Mesenchymal stem cell (in vitro differentiated cells and primary cell): Measurements from ENCODE around the gene GPR6.

ENCODE experiments used
- DNase-seq: peaks from one replicate; pipeline ENCODE4 v3.0.0-alpha.2; 2013
- H2AFZ ChIP-seq: one replicate; pipeline ENCODE4 v1.6.1; 2013; ENCODE audit warnings: low read depth, mild to moderate bottlenecking, control low read depth, inconsistent platforms, low read length, moderate library complexity
- H2AK5ac ChIP-seq: 2 replicates; pipeline ENCODE4 v1.6.1; 2013; ENCODE audit warnings: low read length, moderate library complexity, mild to moderate bottlenecking, inconsistent platforms; ENCODE audit not compliant: severe bottlenecking
- H2BK120ac ChIP-seq: one replicate; pipeline ENCODE4 v1.6.1; 2013; ENCODE audit warnings: low read depth, mild to moderate bottlenecking, inconsistent platforms, low read length, moderate library complexity
- H2BK12ac ChIP-seq, 2 experiments: one replicate each; pipeline ENCODE4 v1.6.1; 2013; ENCODE audit warnings: inconsistent platforms in 2 of 2, low read length in 2 of 2, mild to moderate bottlenecking in 2 of 2, moderate library complexity in 2 of 2, control low read depth in 1 of 2
- H2BK15ac ChIP-seq: one replicate; pipeline ENCODE4 v1.6.1; 2013; ENCODE audit warnings: mild to moderate bottlenecking, low read depth, inconsistent platforms; ENCODE audit not compliant: poor library complexity, severe bottlenecking
- H2BK5ac ChIP-seq: 2 replicates; pipeline ENCODE4 v1.6.1; 2013; ENCODE audit warnings: low read depth, mild to moderate bottlenecking, low read length, control low read depth, inconsistent platforms; ENCODE audit not compliant: poor library complexity, severe bottlenecking
- H3K14ac ChIP-seq, 2 experiments: one replicate each; pipeline ENCODE4 v1.6.1; 2013; ENCODE audit warnings: inconsistent platforms in 2 of 2, low read length in 2 of 2, control low read depth in 1 of 2, mild to moderate bottlenecking in 1 of 2, moderate library complexity in 1 of 2
- H3K18ac ChIP-seq, 2 experiments: one replicate each; pipeline ENCODE4 v1.6.1; 2013; ENCODE audit warnings: inconsistent platforms in 2 of 2, low read length in 2 of 2, control low read depth in 1 of 2, low read depth in 1 of 2, mild to moderate bottlenecking in 1 of 2
- H3K23ac ChIP-seq, 2 experiments: one replicate each; pipeline ENCODE4 v1.6.1; 2013; ENCODE audit warnings: inconsistent platforms in 2 of 2, low read length in 2 of 2, mild to moderate bottlenecking in 2 of 2, moderate library complexity in 2 of 2, control low read depth in 1 of 2
- H3K27ac ChIP-seq: 2 replicates; pipeline ENCODE4 v1.5.1; 2013; ENCODE audit warnings: mild to moderate bottlenecking, moderate library complexity, low read length, control low read depth, inconsistent platforms; ENCODE audit not compliant: poor library complexity, severe bottlenecking
- H3K27me3 ChIP-seq, 2 experiments: 2 replicates each; pipeline versions ENCODE4 v1.6.1 to v1.7.0; 2013; ENCODE audit warnings: low read length in 2 of 2, mild to moderate bottlenecking in 2 of 2, moderate library complexity in 2 of 2, control low read depth in 1 of 2, inconsistent platforms in 1 of 2; ENCODE audit not compliant: control insufficient read depth in 1 of 2, insufficient read depth in 1 of 2
- H3K36me3 ChIP-seq, 2 experiments: 2 replicates each; pipeline versions ENCODE4 v1.6.1 to v1.7.0; 2013; ENCODE audit warnings: low read length in 2 of 2, control low read depth in 1 of 2, inconsistent platforms in 1 of 2, low read depth in 1 of 2, mild to moderate bottlenecking in 1 of 2; ENCODE audit not compliant: insufficient read depth in 2 of 2, control insufficient read depth in 1 of 2
- H3K4ac ChIP-seq, 2 experiments: one replicate each; pipeline ENCODE4 v1.6.1; 2013; ENCODE audit warnings: inconsistent platforms in 2 of 2, low read length in 2 of 2, mild to moderate bottlenecking in 2 of 2, moderate library complexity in 2 of 2, control low read depth in 1 of 2, low read depth in 1 of 2
- H3K4me1 ChIP-seq: 2 replicates; pipeline ENCODE4 v1.6.1; 2013; ENCODE audit warnings: low read depth, low read length, control low read depth; ENCODE audit not compliant: control insufficient read depth, insufficient read depth
- H3K4me2 ChIP-seq: 2 replicates; pipeline ENCODE4 v1.6.1; 2013; ENCODE audit warnings: low read length, mild to moderate bottlenecking, inconsistent platforms; ENCODE audit not compliant: poor library complexity, severe bottlenecking
- H3K4me3 ChIP-seq, 2 experiments: 2 replicates each; pipeline versions ENCODE4 v1.5.1 to v1.7.0; 2013; ENCODE audit warnings: low read length in 2 of 2, mild to moderate bottlenecking in 2 of 2, control low read depth in 1 of 2, low read depth in 1 of 2; ENCODE audit not compliant: insufficient read depth in 1 of 2
- H3K79me1 ChIP-seq: replicated peaks from 2 replicates; pipeline ENCODE4 v1.6.1; 2013; ENCODE audit warnings: mild to moderate bottlenecking, control low read depth, low read length, inconsistent platforms; ENCODE audit not compliant: poor library complexity, severe bottlenecking
- H3K9ac ChIP-seq: 2 replicates; pipeline ENCODE4 v1.7.0; 2013; ENCODE audit warnings: mild to moderate bottlenecking, low read length, moderate library complexity
- H3K9me3 ChIP-seq: 2 replicates; pipeline ENCODE4 v1.7.0; 2013; ENCODE audit warnings: mild to moderate bottlenecking, low read length; ENCODE audit not compliant: control insufficient read depth
- H4K8ac ChIP-seq: one replicate; pipeline ENCODE4 v1.6.1; 2013; ENCODE audit warnings: inconsistent platforms, mild to moderate bottlenecking, low read length, moderate library complexity
- H4K91ac ChIP-seq: one replicate; pipeline ENCODE4 v1.6.1; 2013; ENCODE audit warnings: mild to moderate bottlenecking, low read length, inconsistent platforms
- WGBS: methylation state at CpG from one replicate; pipeline ENCODE4 v1.1.7; 2013; ENCODE audit warnings: mixed read lengths; 5-methylcytosine and 5-hydroxymethylcytosine counted together

The GPR6 gene

GRCh38 chr6:109999740-110000139 lies 21.6 kb downstream of the GPR6 start:
- Histone ChIP-seq H3K9me3 (peaks cover 11% of the 10 kb centered on the region), H3K23ac (no peak overlapping the region)

DNA sequence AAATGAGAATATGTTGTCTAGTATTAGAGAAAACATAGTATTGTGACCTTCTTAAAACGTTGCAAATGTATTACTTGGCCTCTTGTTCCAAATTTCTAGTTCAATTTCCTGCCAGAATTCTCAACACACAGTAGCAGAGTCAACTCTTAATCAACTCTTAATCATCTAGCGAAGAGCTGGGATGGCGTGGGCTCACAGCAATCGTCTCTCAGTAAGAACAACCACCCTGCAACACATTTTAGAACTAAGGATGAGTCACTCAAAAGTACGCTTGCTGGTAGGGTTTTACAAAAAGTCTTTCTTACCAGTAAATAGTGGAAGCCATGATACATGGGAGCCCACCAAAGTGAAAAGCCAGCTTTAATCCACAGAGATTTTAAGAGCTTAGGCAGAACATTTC lies 24.6 kb downstream of the GPR6 start:
- Histone ChIP-seq H3K18ac (no peak overlapping the region), H3K14ac (no peak overlapping the region), H2AFZ (no peak overlapping the region), H3K79me1 (no peaks in the 10 kb centered on the region), H3K27me3 (peaks cover 9 to 17% of the 10 kb centered on the region in 2 experiments), H2AK5ac (no peak overlapping the region), H3K23ac (no peak overlapping the region), H3K36me3 (no peaks in the 10 kb centered on the region), H4K91ac (no peak overlapping the region), H3K4ac (no peak overlapping the region), H4K8ac (no peak overlapping the region), H2BK12ac (no peak overlapping the region), H3K9me3 (peaks cover 11% of the 10 kb centered on the region), H3K4me2 (no peak overlapping the region), H3K27ac (no peak overlapping the region), H3K4me1 (no peaks in the 10 kb centered on the region), H3K9ac (no peak overlapping the region), H2BK5ac (no peak overlapping the region), H3K4me3 (no peak overlapping the region), H2BK120ac (no peak overlapping the region), H2BK15ac (no peak overlapping the region)
- DNase-seq, result no peak
- WGBS, result 53% methylated on average over 4 of the region's 5 CpGs

More at GRCh38 chr6:109999740-110000139, 21.6 kb downstream of the GPR6 start:
- Histone ChIP-seq H2BK15ac (no peak overlapping the region), H2BK5ac (no peak overlapping the region), H3K18ac (no peak overlapping the region), H3K4me2 (no peak overlapping the region), H2AK5ac (no peak overlapping the region), H3K4me1 (no peaks in the 10 kb centered on the region), H3K9ac (no peak overlapping the region), H2BK120ac (no peak overlapping the region), H3K14ac (no peak overlapping the region), H2BK12ac (no peak overlapping the region), H4K8ac (no peak overlapping the region), H3K79me1 (no peaks in the 10 kb centered on the region), H3K27me3 (peaks cover 11 to 36% of the 10 kb centered on the region in 2 experiments), H3K27ac (no peak overlapping the region), H3K4ac (no peak overlapping the region), H4K91ac (no peak overlapping the region), H3K36me3 (no peaks in the 10 kb centered on the region), H3K4me3 (no peak overlapping the region), H2AFZ (no peak overlapping the region)
- DNase-seq, result no peak
- 71% methylated on average over 3 of the region's 3 CpGs for WGBS

DNA sequence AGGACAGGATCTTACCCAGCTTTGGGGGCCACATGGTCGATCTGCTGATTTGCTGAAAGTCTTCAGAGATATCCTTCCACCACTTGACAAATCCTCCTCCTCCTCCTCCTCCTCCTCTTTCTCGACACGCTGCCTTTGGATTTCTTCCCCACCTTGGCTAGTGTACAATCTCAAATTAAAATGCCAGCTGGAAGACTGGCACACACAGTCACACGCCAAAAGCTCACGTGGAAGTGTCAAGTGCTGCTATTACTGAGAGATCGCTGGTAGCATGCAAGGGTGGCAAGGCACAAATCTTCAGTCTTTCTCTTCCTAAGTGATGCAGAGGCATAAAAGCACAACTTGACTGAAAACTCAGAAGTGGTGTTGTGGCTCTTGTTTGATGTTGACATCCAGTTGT lies 35.3 kb downstream of the GPR6 start:
- no peak for DNase-seq
- WGBS, result 86% methylated on average over 6 of the region's 6 CpGs

GRCh38 chr6:110015206-110015605 lies 37.1 kb downstream of the GPR6 start:
- Histone ChIP-seq H4K8ac (no peak overlapping the region), H3K14ac (no peak overlapping the region), H3K36me3 (no peaks in the 10 kb centered on the region), H2BK15ac (no peak overlapping the region), H3K9me3 (peaks cover 3% of the 10 kb centered on the region), H3K27me3 (peaks cover 27 to 32% of the 10 kb centered on the region in 2 experiments), H2BK5ac (no peak overlapping the region), H3K4me1 (no peaks in the 10 kb centered on the region), H3K79me1 (no peaks in the 10 kb centered on the region), H3K27ac (no peak overlapping the region), H3K18ac (no peak overlapping the region), H2AFZ (no peak overlapping the region), H2BK12ac (no peak overlapping the region), H3K4me3 (no peak overlapping the region), H2BK120ac (no peak overlapping the region), H3K4me2 (no peak overlapping the region), H3K9ac (no peak overlapping the region), H3K23ac (no peak overlapping the region), H2AK5ac (no peak overlapping the region), H3K4ac (no peak overlapping the region), H4K91ac (peak overlapping the region; percentile 73)
- DNase-seq, result no peak
- WGBS, result 89% methylated on average over 9 of the region's 9 CpGs

More for the DNA sequence above, 35.3 kb downstream of the GPR6 start:
- H3K4me3 ChIP-seq, result no peak overlapping the region
- no peak overlapping the region for H3K23ac ChIP-seq
- no peak overlapping the region for H3K18ac ChIP-seq
- H2BK5ac ChIP-seq, result no peak overlapping the region
- no peak overlapping the region for H4K8ac ChIP-seq
- peaks cover 3% of the 10 kb centered on the region for H3K9me3 ChIP-seq
- no peak overlapping the region for H2AK5ac ChIP-seq
- H2BK120ac ChIP-seq, result no peak overlapping the region
- peaks cover 20 to 25% of the 10 kb centered on the region in 2 experiments for H3K27me3 ChIP-seq
- H3K4ac ChIP-seq, result no peak overlapping the region
- no peak overlapping the region for H2BK15ac ChIP-seq
- H3K14ac ChIP-seq, result no peak overlapping the region
- no peak overlapping the region for H3K27ac ChIP-seq
- no peaks in the 10 kb centered on the region for H3K79me1 ChIP-seq
- no peak overlapping the region for H2AFZ ChIP-seq
- no peak overlapping the region for H3K4me2 ChIP-seq
- no peak overlapping the region for H4K91ac ChIP-seq
- H2BK12ac ChIP-seq, result no peak overlapping the region
- H3K36me3 ChIP-seq, result no peaks in the 10 kb centered on the region
- H3K9ac ChIP-seq, result no peak overlapping the region
- no peaks in the 10 kb centered on the region for H3K4me1 ChIP-seq
